PC-3 (cell line): ENCODE measurements around the gene TMC6.

Experiments
- CTCF ChIP-seq: fragments of 300-600 bp; sonication (generic); conservative IDR thresholded peaks from 2 replicates; pipeline ENCODE4 v1.5.1; 2017; ENCODE audit warnings: antibody characterized with exemption, low read depth, mild to moderate bottlenecking, low read length
- EZH2 ChIP-seq: fragments of 300-600 bp; sonication (generic); IDR thresholded peaks from one replicate; pipeline ENCODE4 v1.6.1; 2017; ENCODE audit warnings: antibody characterized with exemption, mild to moderate bottlenecking, low read length; ENCODE audit not compliant: unreplicated experiment
- EZH2phosphoT487 ChIP-seq: fragments of 300-600 bp; sonication (generic); IDR thresholded peaks from 2 replicates; pipeline ENCODE4 v1.6.1; 2018; ENCODE audit warnings: mild to moderate bottlenecking, antibody characterized with exemption, low read length, borderline replicate concordance

GRCh38 chr17:78113804-78114785 is 14.5 kb downstream of the TMC6 start:
- no peak for TF ChIP-seq CTCF
- TF ChIP-seq EZH2: no peak
- TF ChIP-seq EZH2phosphoT487: no peak
